ENCODE results near the gene TBX21. TPM values are rescaled to one million over a fixed set of nuclear protein-coding genes. Genes with fewer than 3 reads are reported as not detected.

Gene TBX21
- total and polyA plus RNA-seq, 3 experiments from 2014 or later, result 37.8 to 59.6 (median 39.8) TPM

- ChIA-PET POLR2A (no interaction called here), CTCF (interaction anchor here (1.8 to 4.7 kb wide), 4 partner anchors 9 to 31 kb away, joined by 5 to 67 read pairs (median 18); no protein-coding TSS in a partner anchor)
- Mint-ChIP-seq H3K9me3 (peaks cover 0 to 2% (median 0%) of the 10 kb centered on the region in 5 donors), H3K27ac (peak overlapping the region in 7 of 8 donors; percentile 86 to 98 (median 91)), H3K36me3 (peaks cover 0 to 14% (median 5%) of the 10 kb centered on the region in 3 donors), H3K27me3 (peaks cover 3 to 4% of the 10 kb centered on the region in 2 donors), H3K4me1 (peaks cover 53 to 72% (median 69%) of the 10 kb centered on the region in 3 donors), H3K4me3 (peak overlapping the region in 5 of 7 donors; percentile 16 to 88 (median 54))
- H3K27me3 ChIP-seq (ENCODE audit: insufficient read depth, low read length, poor library complexity, severe bottlenecking), result no peaks in the 10 kb centered on the region
- H3K4me1 ChIP-seq (ENCODE audit: insufficient read depth, low read length), result peaks cover 51% of the 10 kb centered on the region
- H3K27ac ChIP-seq (ENCODE audit: low read depth, low read length), result no peak overlapping the region
- H3K9me3 ChIP-seq (ENCODE audit: low read length), result no peaks in the 10 kb centered on the region
- H3K36me3 ChIP-seq (ENCODE audit: insufficient read depth, low read length), result no peaks in the 10 kb centered on the region
- no peak overlapping the region for H3K4me3 ChIP-seq (ENCODE audit: low read length)
- no peak for DNase-seq
These were observed 2.4 kb upstream of the TBX21 start for GRCh38 chr17:47730681-47731080.

- DNase-seq, result no peak
- POLR2A ChIA-PET, result interaction anchor here (0.6 kb wide), 1 partner anchor 81 kb away, joined by 3 read pairs; no protein-coding TSS in a partner anchor
- peaks cover 49% of the 10 kb centered on the region for H3K4me1 ChIP-seq (ENCODE audit: insufficient read depth, low read length)
- Mint-ChIP-seq H3K4me3 (peak overlapping the region in 5 of 7 donors; percentile 41 to 96 (median 85)), H3K36me3 (peaks cover 0 to 14% (median 5%) of the 10 kb centered on the region in 3 donors), H3K27me3 (peaks cover 1 to 3% of the 10 kb centered on the region in 2 donors), H3K27ac (peak overlapping the region; percentile 25 to 98 (median 91)), H3K9me3 (peaks cover 0 to 2% (median 0%) of the 10 kb centered on the region in 5 donors), H3K4me1 (peaks cover 53 to 72% (median 68%) of the 10 kb centered on the region in 3 donors)
- no peaks in the 10 kb centered on the region for H3K27me3 ChIP-seq (ENCODE audit: insufficient read depth, low read length, poor library complexity, severe bottlenecking)
- CTCF ChIA-PET, result interaction anchor here (1.1 to 4.7 kb wide), 6 partner anchors 10 to 38 kb away, joined by 3 to 67 read pairs (median 14); partner anchors contain the start of gene TBKBP1
- no peaks in the 10 kb centered on the region for H3K36me3 ChIP-seq (ENCODE audit: insufficient read depth, low read length)
- no peak overlapping the region for H3K27ac ChIP-seq (ENCODE audit: low read depth, low read length)
- no peak overlapping the region for H3K4me3 ChIP-seq (ENCODE audit: low read length)
- no peaks in the 10 kb centered on the region for H3K9me3 ChIP-seq (ENCODE audit: low read length)
These were observed 1.6 kb upstream of the TBX21 start for GRCh38 chr17:47731396-47731795.

GRCh38 chr17:47732399-47733046, 513 bp upstream of the TBX21 start:
- CTCF ChIA-PET, result interaction anchor here (0.8 to 4.7 kb wide), 30 partner anchors 9 to 96 kb away, joined by 3 to 67 read pairs (median 5); partner anchors contain the start of genes KPNB1 and TBKBP1
- peaks cover 46% of the 10 kb centered on the region for H3K4me1 ChIP-seq (ENCODE audit: insufficient read depth, low read length)

GRCh38 chr17:47733674-47734410, 806 bp downstream of the TBX21 start:
- CTCF ChIA-PET, result interaction anchor here (0.6 to 4.7 kb wide), 29 partner anchors 8 to 95 kb away, joined by 3 to 67 read pairs (median 6); partner anchors contain the start of genes KPNB1 and TBKBP1
- H3K9me3 ChIP-seq (ENCODE audit: low read length), result no peaks in the 10 kb centered on the region
- H3K4me3 ChIP-seq (ENCODE audit: low read length), result peak overlapping the region; percentile 72
- H3K4me1 ChIP-seq (ENCODE audit: insufficient read depth, low read length), result peaks cover 38% of the 10 kb centered on the region
- DNase-seq, result no peak
- Mint-ChIP-seq H3K27ac (peak overlapping the region; percentile 92 to 99 (median 99)), H3K4me3 (peak overlapping the region; percentile 96 to 100 (median 99)), H3K4me1 (peaks cover 57 to 71% (median 65%) of the 10 kb centered on the region in 3 donors), H3K36me3 (peaks cover 0 to 17% (median 5%) of the 10 kb centered on the region in 3 donors), H3K27me3 (no peaks in the 10 kb centered on the region), H3K9me3 (peaks cover 0 to 2% (median 0%) of the 10 kb centered on the region in 5 donors)
- no peaks in the 10 kb centered on the region for H3K36me3 ChIP-seq (ENCODE audit: insufficient read depth, low read length)
- POLR2A ChIA-PET, result interaction anchor here (0.5 to 2.1 kb wide), 20 partner anchors 8 to 85 kb away, joined by 3 to 21 read pairs (median 5); partner anchors contain the start of genes KPNB1 and TBKBP1
- peak overlapping the region; percentile 82 for H3K27ac ChIP-seq (ENCODE audit: low read depth, low read length)
- H3K27me3 ChIP-seq (ENCODE audit: insufficient read depth, low read length, poor library complexity, severe bottlenecking), result no peaks in the 10 kb centered on the region

More at GRCh38 chr17:47732399-47733046, 513 bp upstream of the TBX21 start:
- Histone ChIP-seq H3K4me3 (ENCODE audit: low read length) (peak overlapping the region; percentile 57), H3K36me3 (ENCODE audit: insufficient read depth, low read length) (no peaks in the 10 kb centered on the region), H3K9me3 (ENCODE audit: low read length) (no peaks in the 10 kb centered on the region), H3K27ac (ENCODE audit: low read depth, low read length) (peak overlapping the region; percentile 38), H3K27me3 (ENCODE audit: insufficient read depth, low read length, poor library complexity, severe bottlenecking) (no peaks in the 10 kb centered on the region)
- no peak for DNase-seq
- H3K27me3 Mint-ChIP-seq, result peaks cover 0 to 1% of the 10 kb centered on the region in 2 donors
- H3K4me3 Mint-ChIP-seq, result peak overlapping the region; percentile 75 to 96 (median 85)
- H3K4me1 Mint-ChIP-seq, result peaks cover 54 to 73% (median 69%) of the 10 kb centered on the region in 3 donors
- POLR2A ChIA-PET, result interaction anchor here (0.6 to 2.0 kb wide), 18 partner anchors 9 to 89 kb away, joined by 3 to 21 read pairs (median 5); partner anchors contain the start of genes KPNB1, OSBPL7 and TBKBP1
- peak overlapping the region; percentile 76 to 98 (median 91) for H3K27ac Mint-ChIP-seq
- peaks cover 0 to 2% (median 0%) of the 10 kb centered on the region in 5 donors for H3K9me3 Mint-ChIP-seq
- peaks cover 0 to 14% (median 5%) of the 10 kb centered on the region in 3 donors for H3K36me3 Mint-ChIP-seq

GRCh38 chr17:47735139-47735464, 2.1 kb downstream of the TBX21 start:
- H3K27ac ChIP-seq (ENCODE audit: low read depth, low read length), result peak overlapping the region; percentile 82
- H3K9me3 ChIP-seq (ENCODE audit: low read length), result no peaks in the 10 kb centered on the region
- peak overlapping the region; percentile 96 to 100 (median 99) for H3K4me3 Mint-ChIP-seq
- H3K27ac Mint-ChIP-seq, result peak overlapping the region; percentile 92 to 99 (median 99)
- H3K27me3 Mint-ChIP-seq, result no peaks in the 10 kb centered on the region
- peaks cover 55 to 73% (median 63%) of the 10 kb centered on the region in 3 donors for H3K4me1 Mint-ChIP-seq
- H3K36me3 Mint-ChIP-seq, result peaks cover 0 to 19% (median 5%) of the 10 kb centered on the region in 3 donors
- ChIA-PET CTCF (interaction anchor here (0.7 to 1.8 kb wide), 7 partner anchors 17 to 118 kb away, joined by 3 to 8 read pairs (median 4); no protein-coding TSS in a partner anchor), POLR2A (interaction anchor here (0.9 to 2.2 kb wide), 4 partner anchors 28 to 86 kb away, joined by 3 to 9 read pairs (median 6); partner anchors contain the start of gene KPNB1)
- H3K27me3 ChIP-seq (ENCODE audit: insufficient read depth, low read length, poor library complexity, severe bottlenecking), result no peaks in the 10 kb centered on the region
- no peaks in the 10 kb centered on the region for H3K36me3 ChIP-seq (ENCODE audit: insufficient read depth, low read length)
- no peak for DNase-seq
- H3K4me3 ChIP-seq (ENCODE audit: low read length), result peak overlapping the region; percentile 72
- H3K4me1 ChIP-seq (ENCODE audit: insufficient read depth, low read length), result peaks cover 34% of the 10 kb centered on the region
- peaks cover 0 to 2% (median 0%) of the 10 kb centered on the region in 5 donors for H3K9me3 Mint-ChIP-seq

- DNase-seq, result no peak
- Histone ChIP-seq H3K4me1 (ENCODE audit: insufficient read depth, low read length) (peaks cover 29% of the 10 kb centered on the region), H3K27ac (ENCODE audit: low read depth, low read length) (peak overlapping the region; percentile 82), H3K27me3 (ENCODE audit: insufficient read depth, low read length, poor library complexity, severe bottlenecking) (no peaks in the 10 kb centered on the region), H3K9me3 (ENCODE audit: low read length) (no peaks in the 10 kb centered on the region), H3K36me3 (ENCODE audit: insufficient read depth, low read length) (no peaks in the 10 kb centered on the region), H3K4me3 (ENCODE audit: low read length) (peak overlapping the region; percentile 72)
- Mint-ChIP-seq H3K4me3 (peak overlapping the region; percentile 96 to 100 (median 99)), H3K27me3 (no peaks in the 10 kb centered on the region), H3K9me3 (peaks cover 0 to 2% (median 0%) of the 10 kb centered on the region in 5 donors), H3K27ac (peak overlapping the region; percentile 92 to 99 (median 99)), H3K36me3 (peaks cover 0 to 19% (median 5%) of the 10 kb centered on the region in 3 donors), H3K4me1 (peaks cover 58 to 74% (median 62%) of the 10 kb centered on the region in 3 donors)
- ChIA-PET POLR2A (interaction anchor here (0.6 to 2.2 kb wide), 4 partner anchors 26 to 86 kb away, joined by 3 to 12 read pairs (median 6); partner anchors contain the start of gene KPNB1), CTCF (interaction anchor here (0.7 to 1.8 kb wide), 8 partner anchors 18 to 119 kb away, joined by 3 to 8 read pairs (median 4); no protein-coding TSS in a partner anchor)
These were observed 2.5 kb downstream of the TBX21 start for GRCh38 chr17:47735536-47736011.
